ENCODE data around the gene JAK3.
A peak's percentile ranks its signal among the peaks of the same experiment; 100 is the strongest.
"Not testable (repeated sequence)": the region's sequence is repeated elsewhere in the genome, so short reads cannot be mapped to it uniquely, and the experiment has no call there.

The JAK3 gene

DNA sequence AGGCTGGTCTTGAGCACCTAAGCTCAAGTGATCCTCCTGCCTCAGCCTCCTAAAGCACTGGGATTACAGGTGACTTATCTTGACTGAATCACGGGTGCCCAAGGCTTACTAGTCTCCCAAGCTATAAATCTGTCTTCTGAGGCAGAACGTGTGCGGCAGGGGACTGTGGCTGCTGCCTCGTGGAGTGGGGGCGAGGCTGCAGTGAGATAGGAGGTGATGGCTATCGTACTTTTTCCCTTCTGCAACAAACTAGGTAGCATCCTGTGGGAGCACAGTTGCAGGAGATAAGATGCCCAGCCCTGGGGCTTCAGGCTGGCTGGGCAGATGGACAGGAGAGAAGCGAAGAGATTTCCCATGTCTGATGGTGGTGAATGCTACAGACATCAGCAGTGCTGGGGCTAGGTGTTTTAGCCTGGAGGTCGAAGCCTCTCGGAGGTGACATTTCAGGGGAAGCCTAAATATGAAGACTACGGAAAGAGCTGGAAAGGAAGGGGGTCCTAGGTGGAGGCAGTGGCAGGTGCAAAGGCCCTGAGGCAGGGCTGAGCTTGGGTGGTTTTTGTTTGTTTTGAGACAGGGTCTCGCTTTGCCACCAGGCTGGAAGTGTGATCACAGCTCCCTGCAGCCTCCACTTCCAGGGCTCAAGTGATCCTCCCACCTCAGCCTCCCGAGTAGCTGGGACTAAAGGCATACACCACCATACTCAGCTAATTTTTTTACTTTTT is 45.5 kb downstream of the JAK3 start:
- DNase-seq: peak; percentile 26

DNA sequence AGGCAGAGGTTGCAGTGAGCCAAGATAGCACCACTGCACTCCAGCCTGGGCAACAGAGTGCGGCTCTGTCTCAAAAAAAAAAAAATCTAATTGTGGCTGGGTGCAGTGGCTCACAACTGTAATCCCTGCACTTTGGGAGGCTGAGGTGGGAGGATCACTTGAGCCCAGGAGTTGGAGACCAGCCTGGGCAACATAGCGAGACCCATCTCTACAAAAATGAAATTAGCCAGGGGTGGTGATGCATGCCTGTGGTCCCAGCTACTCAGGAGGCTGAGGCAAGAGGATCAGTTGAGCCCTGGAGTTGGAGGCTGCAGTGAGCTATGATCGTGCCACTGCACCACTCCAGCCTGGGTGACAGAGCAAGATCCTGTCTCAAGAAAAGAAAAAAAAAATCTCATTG is 49.2 kb downstream of the JAK3 start:
- DNase-seq: not testable (repeated sequence)

DNA sequence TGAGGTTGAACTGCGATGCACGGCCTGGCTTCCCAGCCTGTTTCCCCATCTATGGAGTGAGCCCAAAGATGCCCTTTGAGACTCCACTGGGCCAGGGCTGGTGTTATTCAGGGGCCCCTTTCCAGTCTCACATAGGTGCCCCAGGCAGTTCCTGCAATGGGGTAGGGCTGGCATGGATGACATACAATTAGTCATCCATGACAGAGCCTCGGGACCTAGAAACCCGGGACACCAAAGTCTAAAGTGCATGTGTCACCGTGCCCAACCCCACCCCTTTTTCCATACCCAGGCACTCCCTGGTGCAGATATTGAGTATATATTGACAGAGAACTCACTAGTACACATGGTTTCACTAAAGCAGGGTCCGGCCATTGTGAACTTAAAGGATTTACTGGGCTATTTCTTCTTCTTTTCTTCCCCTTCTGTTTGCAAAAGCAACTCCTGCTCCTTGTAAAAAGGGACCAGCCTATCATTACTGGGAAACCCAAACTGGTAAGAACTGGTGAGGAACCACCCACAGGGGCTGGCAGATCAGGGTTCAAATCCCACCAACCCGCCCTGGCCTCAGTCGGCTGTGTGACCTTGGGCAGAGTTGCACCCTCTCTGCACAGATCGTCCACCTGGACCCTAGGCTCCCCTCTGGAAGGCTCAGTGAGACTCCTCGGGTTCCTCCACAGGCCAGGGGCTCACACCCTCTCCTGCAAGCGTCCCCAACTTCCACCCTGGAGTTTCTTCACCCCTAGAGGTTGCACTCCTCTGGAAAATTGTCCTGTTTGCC is 50.2 kb downstream of the JAK3 start:
- no peak for DNase-seq

DNA sequence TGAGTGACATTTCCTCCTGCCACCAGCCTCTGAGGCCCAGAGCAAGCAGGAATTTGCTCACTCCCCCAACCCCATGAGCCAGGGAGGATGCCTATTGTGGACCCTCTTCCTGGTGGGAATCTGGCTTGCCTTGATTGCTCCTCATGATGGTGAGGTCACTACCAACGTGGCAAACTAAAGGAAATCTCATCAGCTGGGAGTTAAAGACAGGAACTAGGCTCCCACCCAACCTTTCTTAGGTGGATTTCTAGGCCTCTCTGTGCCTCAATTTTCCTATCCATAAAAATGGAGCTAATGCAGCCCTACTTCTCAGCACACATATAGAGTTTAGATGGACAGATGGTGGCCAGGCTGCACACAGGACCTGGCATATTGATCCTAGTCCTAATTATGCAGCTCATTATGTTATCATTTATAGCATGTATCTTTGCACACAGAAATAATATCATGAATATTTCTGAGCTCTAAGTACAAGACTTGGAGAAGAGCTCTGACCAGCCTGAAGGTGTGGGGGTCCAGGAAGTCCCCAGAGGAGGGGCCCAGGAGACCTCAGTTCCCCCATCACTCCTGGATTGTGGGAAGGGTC is 50.9 kb downstream of the JAK3 start:
- DNase-seq: no peak

DNA sequence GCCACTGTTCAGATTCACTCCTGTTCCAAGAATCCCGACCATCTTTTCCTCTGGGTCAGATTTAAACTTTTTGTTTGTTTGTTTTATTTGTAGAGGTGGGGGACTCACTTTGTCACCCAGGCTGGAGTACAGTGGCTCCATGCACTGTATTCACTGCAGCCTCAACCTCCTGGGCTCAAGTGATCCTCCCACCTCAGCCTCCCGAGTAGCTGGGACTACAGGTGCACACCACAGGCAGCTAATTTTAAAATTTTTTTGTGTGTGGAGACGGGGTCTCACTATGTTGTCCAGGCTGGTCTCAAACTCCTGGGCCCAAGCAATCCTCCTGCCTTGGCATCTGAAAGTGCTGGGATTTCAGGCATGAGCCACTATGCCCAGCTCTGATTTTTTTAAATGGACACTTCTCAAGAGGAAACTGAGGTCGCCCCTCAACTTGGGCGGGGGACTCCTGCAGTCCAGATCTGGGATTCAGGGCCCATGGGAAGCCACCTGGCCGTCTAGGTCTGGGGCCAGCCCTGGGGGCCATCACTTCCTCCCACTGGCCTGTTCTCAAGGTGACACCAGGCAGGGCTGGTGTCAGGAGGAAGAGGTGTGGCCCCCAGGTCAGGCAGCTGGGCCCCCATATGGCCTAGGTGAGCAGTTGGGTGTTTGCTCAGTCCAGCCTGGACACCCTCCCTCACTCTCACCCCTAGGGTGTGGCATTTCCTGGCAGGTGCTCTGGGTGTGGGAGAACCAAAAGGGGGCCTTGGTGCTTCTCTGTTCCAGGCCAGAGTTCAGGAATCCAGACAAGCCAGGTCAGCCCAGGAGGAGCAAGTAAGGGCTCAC is 51.6 kb downstream of the JAK3 start:
- no peak for DNase-seq

DNA sequence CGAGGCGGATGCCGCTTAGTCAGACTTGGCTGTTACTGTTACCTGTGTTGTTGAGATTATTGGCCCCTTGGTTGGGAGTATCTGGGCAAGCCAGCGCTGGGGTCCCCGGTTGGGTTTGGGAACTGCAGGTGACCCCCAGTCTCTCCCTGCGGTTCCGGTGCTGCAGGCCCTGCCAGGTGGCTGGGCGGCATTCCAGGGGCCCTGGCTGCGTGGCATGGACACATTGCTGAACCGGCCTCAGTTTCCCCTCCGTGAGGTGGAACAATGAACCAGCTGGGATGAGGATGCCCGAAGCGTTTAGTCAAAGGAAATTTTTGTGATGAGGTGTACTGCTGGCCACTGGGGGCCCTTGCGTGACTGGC is 52.3 kb downstream of the JAK3 start:
- DNase-seq: no peak

DNA sequence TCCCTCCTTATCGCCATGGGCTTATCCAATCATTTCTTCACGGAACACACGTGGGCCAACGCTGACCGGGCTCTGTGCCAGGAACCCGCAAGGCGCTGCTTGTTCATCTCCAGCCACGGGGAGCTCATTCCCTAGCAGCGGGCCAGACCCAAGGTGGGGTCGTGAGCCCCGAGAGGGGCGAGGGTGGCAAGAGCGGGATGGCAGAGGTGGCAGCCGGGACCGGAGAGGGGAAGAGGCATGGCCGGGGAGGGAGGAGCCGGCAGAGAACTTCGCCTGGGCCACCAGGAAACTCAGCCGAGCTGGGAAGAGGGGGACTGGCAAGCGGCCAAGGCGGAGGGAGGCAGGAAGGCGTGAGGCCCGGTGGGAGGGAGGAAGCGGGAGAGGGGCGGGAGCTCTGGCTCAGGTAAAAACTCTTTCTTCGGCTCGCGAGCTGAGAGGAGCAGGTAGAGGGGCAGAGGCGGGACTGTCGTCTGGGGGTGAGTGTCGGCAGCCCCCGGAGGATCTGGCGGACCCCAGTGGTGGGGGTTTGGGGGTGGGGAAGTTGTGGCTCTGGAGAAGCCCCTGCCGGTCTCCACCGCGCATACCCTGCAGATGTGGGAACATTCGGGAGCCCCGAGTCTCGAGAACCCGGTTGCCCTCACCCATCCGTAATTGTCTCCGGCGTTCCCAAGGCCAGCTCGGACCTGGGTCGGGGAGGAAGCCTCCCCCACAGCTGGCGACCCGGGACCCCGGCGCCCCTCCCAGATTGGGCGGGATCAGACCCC is 52.9 kb downstream of the JAK3 start, which contains the start of gene B3GNT3:
B3GNT3 (plus strand) TSS at position 408 of the 764 bp plus-strand sequence. CDS start 12,670 bp downstream, outside the sequence.
- DNase-seq: peak; percentile 60

DNA sequence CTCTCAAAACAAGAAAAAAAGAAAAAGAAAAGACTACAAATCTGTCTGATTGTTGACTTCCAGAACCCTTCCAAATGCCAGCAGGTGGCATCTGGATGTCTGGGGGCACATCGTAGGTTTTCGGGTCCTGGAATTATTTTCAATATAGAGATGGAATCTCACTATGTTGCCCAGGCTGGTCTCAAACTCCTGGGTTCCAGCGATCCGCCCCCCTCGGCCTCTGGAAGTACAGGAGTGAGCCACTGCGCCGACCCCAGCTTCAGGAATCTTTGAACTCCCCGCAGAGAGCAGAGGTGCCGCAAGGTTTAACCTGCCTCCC is 53.4 kb downstream of the JAK3 start:
- DNase-seq: no peak

DNA sequence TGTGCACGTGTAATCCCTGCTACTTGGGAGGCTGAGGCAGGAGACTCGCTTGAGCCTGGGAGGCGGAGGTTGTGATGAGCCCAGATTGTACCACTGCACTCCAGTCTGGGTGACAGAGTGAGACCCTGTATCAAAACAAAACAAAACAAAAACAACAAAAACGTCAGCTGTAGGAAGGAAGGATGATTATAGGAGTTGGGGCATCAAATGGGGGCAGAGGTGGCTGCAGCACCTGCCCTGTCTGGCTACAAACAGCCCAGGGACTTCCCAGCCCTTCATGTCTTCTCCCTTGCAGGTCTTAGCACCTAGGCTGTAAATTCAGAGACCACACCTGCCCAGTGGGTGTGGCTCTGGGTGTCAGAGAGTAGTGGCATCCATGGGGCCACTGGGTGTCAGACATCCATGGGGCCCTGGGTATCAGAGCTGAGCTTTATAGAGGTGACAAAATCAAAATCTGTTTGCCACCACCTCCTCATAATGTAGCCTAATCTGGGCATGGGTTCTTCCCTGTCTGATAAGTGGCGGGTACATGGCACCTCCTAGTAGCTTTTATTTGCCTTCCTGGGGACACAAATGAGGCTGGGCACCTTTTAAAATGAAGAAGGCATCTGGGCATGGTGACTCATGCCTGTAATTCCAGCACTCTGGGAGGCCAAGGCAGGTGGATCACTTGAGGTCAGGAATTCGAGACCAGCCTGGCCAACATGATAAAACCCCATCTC is 57.6 kb downstream of the JAK3 start:
- DNase-seq: no peak

DNA sequence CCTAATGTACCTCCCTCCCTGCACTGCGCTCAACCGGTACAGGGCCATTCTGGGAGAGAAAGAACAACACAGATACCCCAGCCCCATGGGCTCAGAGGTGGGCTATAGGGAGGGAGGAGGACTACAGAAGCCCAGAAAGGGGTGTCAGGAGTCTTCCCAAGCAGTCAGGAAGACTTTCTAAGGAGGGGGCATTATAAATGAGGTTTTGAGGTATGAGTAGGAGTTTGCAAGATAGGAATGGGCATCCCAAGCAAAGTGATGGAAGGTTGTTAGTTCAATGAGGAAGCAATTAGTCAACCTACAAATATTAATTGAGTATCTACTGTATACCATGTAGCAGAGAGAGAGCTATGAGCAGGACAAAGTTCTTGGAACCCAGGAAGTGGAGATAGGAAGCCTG is 59.1 kb downstream of the JAK3 start:
- DNase-seq: no peak

DNA sequence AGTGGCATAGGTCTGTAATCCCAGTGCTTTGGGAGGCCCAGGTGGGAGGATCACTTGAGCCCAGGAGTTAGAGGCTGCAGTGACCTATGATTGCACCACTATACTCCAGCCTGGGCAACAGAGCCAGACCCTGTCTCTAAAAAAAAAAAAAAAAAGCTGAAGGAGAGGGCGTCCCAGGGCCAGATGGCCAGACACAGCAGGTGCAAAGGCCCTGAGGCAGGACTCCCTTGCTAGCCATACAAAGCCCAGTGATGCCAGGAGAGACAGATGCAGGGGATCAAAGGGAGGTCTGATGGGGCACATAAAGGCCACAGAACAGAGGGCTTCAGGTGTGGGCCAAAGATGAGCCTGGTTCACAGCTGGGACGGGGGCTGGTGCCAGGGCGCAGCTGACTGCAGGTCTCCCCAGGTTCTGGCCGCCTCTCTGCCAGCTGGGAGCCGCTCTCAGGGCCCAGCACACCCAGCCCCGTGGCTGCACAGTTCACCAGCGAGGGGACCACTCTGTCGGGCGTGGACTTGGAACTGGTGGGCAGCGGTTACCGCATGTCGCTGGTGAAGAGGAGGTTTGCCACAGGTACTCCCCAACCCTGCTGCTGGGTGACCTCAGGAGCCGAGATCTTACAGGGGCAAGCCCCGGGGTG is 60.4 kb downstream of the JAK3 start:
- no peak for DNase-seq

DNA sequence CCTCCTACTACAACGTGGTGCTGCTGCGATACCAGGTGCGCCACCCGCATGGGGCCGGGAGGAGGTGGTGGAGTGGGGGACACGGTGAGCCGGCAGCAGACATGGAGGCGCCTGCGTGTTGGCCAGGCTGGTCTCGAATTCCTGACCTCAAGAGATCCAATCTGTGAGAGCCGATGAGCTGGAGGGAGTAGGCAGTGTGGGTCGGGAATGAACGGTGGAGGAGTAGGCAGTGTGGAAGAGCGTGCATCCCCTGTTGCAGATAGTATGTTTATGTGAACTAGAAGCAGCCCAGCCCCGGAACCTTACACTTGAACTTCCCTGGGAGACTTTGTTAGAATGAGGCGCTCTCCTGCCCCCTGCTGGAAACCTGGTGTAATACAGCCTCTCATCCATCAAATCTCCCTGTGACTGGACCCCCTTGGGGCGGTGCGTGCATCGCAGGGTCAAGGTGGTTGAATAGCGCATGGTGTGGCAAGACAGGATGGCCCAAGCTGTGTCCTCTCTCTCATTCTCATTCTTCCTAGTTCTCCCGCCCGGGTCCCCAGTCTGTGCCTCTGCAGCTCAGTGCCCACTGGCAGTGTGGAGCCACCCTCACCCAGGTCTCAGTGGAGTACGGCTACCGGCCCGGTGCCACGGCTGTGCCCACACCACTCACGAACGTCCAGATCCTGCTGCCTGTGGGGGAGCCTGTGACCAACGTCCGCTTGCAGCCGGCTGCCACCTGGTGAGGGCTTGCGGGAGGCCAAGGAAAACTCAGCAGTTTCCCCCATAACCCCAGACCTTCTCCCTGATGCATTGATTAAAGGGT is 63.4 kb downstream of the JAK3 start:
- DNase-seq: peak; percentile 93

DNA sequence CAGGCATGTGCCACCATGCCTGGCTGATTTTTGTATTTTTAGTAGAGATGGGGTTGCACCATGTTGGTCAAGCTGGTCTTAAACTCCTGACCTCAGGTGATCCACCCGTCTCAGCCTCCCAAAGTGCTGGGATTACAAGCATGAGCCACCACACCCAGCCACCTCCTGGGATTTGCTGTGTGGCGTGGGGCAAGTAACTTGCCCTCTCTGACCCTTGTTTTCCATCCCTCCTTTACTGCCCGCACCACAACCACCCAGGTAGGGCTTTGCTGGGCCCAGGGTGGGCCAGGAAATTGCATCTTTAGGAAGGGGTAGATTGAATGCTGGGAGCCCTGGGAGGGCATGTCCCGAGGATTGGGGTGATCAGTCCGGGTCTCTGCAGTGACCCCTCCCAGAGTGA is 64.1 kb downstream of the JAK3 start:
- not testable (repeated sequence) for DNase-seq

DNA sequence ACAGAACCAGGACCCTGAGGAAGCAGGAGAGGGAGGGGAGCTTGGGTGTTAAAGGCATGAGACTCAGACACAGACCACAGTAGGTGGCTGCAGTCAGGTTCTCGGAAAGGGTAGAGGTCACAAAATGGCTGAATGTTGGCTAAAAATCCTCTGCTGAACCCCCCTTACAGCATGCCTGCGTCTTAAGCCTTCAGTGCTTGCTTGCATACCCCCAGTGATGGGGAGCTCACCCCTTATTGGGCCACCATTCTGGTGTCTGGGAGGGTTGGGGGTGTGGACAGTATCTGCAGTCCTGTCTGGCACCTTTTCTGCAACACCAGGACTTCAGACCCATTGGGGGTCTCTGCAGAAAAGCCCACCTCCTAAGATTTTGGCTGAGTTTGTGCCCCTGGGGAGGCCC is 67.0 kb downstream of the JAK3 start:
- no peak for DNase-seq

DNA sequence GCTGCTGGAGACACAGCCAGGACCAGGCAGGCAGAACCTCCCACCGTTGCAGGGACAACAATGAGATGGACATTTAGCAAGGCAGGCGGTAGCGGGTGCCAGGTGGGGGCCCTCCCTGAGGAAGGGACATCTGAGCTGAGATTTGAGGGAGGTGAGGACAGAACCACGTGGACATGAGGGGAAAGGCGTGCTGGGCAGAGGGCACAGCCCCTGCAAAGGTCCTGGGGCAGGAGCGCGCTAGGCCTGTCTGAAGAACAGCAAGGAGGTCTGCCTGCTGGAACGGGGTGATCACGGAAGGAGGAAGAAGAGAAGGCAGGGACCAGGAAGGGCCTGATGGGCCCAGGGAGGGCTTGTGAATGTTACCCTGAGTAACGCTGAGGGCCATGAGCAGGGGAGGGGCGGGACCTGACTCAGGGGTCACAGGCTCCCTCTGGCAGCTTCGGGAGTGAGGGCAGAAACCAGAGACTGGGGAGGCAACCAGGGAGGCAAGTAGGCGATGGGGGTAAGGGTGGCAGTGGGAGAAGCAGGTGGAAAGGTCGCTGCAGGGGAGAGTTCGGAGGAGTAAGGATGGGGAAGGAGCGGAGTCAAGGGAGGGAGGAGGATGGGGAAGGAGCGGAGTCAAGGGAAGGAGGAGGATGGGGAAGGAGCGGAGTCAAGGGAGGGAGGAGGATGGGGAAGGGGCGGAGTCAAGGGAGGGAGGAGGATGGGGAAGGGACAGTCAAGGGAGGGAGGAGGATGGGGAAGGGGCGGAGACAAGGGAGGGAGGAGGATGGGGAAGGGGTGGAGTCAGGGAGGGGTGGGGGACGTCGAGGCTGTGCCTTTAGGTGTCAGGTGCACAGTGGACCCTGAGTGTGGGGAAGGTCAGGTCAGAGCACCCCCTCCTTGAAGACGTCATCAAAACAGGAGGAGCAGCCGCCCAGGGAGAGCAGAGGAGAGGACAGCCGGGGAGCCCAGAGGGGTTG is 68.5 kb downstream of the JAK3 start:
- DNase-seq: peak; percentile 93

DNA sequence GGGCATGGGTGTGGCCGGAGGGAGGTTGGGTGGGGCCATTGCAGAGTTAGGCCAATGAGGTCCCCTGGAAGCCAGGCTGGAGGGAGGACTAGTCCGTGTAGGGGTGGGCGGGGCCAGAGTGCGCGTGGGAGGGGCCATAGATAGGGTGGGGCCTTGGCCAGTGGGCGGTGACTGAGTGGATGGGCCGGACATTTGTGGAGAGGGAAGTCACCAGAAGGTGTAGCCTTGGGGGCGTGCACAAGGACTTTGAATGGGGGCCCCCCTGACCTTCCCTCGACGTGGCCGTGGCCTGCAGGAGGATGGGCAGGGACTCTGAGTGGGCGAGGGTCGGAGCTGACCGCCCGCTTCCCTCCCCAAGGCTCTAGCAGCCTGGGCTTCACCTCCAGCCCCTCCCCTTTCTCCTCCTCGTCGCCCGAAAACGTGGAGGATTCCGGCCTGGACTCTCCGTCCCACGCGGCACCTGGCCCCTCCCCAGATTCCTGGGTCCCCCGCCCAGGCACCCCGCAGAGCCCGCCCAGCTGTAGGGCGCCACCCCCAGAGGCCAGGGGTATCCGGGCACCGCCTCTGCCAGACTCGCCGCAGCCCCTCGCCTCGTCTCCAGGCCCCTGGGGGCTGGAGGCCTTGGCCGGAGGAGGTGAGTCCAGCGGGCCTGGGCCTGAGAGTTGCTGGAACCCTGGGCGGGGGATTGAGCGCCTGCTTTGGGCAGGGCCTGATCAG is 69.4 kb downstream of the JAK3 start:
- DNase-seq: peak; percentile 97

DNA sequence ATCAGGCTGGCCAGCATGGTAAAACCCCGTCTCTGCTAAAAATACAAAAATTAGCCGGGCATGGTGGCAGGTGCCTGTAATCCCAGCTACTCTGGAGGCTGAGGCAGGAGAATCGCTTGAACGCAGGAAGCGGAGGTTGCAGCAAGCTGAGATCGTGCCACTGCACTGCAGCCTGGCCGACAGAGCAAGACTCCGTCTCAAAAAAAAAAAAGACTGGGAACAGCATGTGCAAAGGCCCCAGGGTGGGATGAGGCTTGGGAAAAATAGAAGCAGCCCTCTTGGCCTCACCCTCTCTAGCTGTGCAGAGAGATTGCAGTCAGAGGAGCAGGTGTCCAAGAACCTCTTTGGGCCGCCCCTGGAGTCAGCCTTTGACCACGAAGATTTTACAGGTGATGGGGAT is 69.9 kb downstream of the JAK3 start:
- not testable (repeated sequence) for DNase-seq

DNA sequence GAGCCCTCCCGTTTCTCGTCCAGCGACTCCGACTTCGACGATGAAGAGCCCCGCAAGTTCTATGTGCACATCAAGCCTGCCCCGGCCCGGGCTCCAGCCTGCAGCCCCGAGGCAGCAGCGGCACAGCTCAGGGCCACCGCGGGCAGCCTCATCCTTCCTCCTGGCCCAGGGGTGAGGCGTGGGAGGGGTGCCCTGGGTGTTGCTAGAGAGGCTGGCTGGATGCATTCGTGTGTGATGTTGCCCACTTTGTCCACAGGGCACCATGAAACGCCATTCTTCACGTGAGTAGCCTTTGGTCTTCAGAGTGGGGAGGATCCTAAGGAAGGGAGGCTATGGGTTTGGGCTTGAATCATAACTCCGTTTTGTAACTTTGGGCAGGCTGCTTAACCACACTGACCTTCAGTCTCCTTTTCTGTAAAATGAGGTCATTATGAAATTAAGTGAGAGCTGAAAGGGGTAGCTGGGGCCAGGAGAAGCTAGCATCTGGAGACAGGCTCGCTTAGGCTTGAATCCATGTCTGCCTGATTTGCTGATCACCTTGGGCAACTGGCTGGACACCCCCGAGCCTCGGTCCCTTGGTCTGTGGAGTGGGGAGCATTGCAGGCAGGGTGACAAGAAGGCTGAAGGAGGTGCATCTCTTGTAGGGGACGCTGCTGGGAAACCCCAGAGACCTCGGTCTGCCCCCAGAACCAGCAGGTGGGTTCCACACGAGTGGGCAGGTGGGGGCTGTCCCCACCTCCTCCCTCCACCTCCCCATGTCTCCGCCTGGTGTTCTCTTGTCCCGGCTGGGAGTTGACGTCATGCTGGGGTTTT is 71.6 kb downstream of the JAK3 start:
- no peak for DNase-seq
